GM10266 (cell line): ENCODE results near the gene UBA3.

Experiments
- DNase-seq: peaks from one replicate; pipeline ENCODE4 v3.0.0; 2012; ENCODE audit errors: extremely low spot score
- TF ChIP-seq, protein P1 (sequence below): IDR thresholded peaks from 2 replicates; pipeline ENCODE4 v1.5.1; 2012; ENCODE audit warnings: mild to moderate bottlenecking, low read depth; ENCODE audit not compliant: control insufficient read depth, insufficient read depth; ENCODE audit errors: missing control alignments

UBA3 gene

DNA sequence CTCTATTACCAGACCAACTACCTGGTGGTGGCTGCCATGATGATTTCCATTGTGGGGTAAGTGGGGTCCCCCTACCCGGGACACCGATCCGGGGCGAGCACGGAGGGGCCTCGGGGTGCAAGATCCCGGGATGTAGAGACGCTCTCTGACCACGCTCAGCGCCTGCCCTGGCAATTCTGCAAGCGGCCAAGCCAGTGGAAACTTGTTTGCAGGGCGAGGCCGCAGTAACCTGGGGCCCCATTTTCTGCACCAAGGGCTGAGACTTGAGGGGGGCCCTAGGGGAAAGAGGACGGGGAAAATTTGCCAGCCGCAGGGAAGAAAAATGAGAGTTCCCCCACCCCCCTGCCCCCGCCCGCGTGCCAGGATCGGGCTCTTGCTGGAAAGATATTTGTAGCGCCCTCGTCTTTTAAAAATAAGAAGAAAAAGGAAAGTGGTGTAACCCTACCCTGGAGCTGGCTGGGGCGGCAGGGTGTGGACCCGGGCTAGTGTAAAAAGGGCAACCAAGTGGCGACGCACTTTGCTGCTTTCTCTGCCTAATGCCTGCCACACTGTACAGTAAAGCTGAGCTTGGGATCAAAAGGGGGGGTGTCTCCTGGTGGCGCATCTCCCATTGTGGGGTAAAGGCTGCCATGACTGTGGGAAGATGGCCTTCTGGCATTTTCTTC, 5.1 kb upstream of the UBA3 start:
- DNase-seq = no peak

DNA sequence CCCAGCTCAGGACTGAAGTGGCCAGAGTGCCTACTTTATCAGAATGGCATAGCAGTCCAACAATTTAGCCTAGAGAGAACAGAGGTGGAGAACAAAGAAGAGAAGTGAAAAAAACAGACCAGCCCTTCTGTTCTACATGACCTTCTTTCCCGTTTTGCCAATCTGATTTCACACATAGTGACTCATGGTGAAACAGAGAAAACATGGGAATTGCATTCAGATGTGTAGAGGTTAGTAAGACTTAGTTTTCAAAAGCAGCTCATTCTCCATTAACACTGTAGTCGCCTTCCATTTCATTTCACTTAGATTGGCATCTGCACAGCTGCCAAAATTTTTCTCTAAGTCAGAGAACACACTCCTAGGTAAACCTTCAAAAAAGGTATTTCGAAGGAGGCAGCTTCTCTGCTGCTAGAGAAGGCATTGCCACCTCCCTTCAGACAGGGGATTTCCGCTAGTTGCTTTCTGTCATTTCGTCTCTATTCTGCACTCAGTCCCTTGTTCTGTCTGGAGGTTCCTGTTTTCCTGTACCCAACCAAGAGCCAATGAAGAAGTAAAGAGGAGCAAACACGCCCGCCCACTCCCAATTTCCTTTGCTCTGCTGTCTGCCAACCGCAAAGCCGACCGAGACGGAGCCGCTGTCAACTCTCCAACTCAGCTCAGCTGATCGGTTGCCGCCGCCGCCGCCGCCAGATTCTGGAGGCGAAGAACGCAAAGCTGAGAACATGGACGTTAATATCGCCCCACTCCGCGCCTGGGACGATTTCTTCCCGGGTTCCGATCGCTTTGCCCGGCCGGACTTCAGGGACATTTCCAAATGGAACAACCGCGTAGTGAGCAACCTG, 4.4 kb upstream of the UBA3 start, which contains the start of gene ARL6IP5:
TSS of gene ARL6IP5 (plus strand) at position 612 of the 842 bp plus-strand sequence. CDS start at position 723, 111 bp downstream.
- peak; percentile 75 for DNase-seq
- TF ChIP-seq, protein P1, sequence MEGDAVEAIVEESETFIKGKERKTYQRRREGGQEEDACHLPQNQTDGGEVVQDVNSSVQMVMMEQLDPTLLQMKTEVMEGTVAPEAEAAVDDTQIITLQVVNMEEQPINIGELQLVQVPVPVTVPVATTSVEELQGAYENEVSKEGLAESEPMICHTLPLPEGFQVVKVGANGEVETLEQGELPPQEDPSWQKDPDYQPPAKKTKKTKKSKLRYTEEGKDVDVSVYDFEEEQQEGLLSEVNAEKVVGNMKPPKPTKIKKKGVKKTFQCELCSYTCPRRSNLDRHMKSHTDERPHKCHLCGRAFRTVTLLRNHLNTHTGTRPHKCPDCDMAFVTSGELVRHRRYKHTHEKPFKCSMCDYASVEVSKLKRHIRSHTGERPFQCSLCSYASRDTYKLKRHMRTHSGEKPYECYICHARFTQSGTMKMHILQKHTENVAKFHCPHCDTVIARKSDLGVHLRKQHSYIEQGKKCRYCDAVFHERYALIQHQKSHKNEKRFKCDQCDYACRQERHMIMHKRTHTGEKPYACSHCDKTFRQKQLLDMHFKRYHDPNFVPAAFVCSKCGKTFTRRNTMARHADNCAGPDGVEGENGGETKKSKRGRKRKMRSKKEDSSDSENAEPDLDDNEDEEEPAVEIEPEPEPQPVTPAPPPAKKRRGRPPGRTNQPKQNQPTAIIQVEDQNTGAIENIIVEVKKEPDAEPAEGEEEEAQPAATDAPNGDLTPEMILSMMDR = no peak

More for the DNA sequence above, 5.1 kb upstream of the UBA3 start:
- TF ChIP-seq, protein P1 = no peak

DNA sequence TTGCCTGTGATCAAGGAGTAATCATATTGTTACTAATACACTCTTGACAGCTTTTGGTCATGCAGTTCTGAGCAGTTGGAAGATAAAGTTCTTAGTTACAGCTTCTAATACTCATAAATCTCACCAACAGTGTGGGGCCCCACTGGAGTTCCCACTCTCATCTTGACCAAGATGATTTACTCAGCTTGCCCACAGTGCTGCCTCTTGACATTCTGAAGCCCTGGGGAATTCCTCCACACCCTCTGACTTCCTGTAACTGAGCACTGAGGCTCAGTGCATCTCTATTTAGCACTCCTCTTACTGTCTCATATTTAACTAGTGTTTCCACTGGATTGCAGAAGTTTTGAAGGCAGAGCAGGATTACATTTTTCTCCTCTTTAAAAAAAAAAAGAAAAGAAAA, 2.6 kb upstream of the UBA3 start:
- DNase-seq = peak; percentile 67
- TF ChIP-seq, protein P1 = no peak

DNA sequence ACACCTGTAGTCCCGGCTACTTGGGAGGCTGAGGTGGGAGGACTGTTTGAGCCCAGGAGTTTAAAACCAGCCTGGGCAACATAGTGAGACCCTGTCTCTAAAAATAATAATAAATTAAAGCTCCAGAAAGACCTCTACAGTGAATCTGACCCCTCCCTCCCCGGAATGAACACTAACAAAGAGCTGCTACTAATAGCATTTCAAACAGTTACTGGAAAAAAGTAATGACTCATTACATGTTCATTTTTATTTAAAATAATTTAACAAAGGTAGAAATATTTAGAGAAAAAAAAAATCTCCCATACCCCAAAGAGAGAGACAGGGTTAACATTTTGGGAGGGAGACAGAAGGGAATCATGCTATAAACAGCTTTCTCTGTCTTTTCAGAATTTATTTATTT, 2.2 kb upstream of the UBA3 start:
- TF ChIP-seq, protein P1 = no peak
- no peak for DNase-seq

DNA sequence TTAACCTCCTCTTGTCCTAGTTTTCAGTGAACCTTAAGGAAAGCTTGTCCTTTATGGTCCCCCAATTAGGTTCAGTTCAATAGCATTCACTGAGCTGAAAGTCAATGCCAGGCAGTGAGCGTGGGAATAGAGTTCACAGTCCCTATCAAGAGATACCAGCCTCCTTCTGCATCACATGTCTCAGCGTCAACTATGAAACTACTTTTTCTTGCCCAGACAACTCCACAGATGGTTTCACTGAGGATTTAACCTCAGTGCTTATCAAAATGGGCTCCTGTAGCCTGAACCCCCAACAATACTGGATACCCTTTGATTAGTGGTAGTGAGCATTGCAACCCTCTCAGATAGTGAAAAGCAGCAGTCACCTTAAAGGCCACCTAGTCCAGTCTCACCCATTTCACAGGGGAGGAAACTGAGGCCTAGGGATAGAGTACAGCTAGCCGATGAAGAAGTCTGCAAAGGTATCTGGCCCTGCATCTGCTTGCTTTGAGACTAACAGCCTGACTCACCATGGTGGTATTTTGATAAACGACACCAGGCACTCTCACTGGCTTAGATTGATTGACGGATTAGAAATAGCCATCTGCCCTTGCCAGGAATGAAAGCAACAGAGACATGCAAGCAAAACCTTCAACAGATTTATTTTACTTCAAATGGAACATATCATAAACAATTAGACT, 1.6 kb upstream of the UBA3 start:
- no peak for DNase-seq

DNA sequence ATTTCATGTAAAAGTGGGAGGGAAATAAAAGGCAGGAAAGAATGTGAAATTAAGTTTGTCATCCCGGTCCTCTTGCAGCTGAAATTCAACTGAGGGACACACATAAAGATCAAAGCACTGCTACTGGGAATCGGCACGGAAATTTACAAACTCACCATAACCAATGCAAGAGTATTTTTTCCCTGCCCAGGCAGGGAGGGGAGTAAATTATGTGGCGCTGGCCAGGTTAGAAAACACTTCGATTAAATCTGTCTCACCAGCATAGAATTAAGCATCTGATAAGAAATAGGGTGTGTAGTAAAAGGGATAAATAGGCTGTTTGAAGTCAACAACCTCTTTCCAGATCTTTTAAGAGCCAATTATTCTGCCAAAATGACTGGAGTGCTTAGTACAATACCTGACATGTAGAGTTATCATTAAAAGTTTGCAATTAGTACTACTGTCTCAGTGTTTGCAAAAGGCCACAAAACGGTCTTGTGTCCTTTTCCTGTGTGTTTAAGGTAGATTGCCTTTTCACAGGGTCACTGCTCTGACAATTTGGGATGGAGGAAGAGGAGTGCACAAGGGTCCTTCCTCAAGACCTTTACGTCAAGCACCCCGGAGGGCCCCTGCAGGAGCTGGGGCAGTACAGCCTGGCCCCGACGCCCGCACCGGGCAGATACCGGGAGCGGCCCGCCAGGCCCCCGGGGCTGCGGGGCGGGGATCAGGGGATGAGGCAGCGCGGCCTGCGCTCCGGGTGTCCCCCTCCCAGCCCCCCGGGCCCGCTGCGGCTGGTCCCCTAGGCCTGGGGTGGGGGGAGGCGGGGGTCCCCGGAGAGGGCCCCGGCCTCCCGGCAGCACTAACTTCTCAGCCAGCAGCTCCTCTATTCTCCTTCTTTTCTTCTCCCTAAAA, 651 bp downstream of the UBA3 start:
- TF ChIP-seq, protein P1 = no peak

More for the DNA sequence above, 1.6 kb upstream of the UBA3 start:
- TF ChIP-seq, protein P1 = no peak

More for the DNA sequence above, 651 bp downstream of the UBA3 start:
- DNase-seq = no peak
